ENCODE measurements around the gene MOGAT1. TPM values are rescaled to one million over a fixed set of nuclear protein-coding genes. Genes with fewer than 3 reads are reported as not detected.
"Not testable (repeated sequence)": the region's sequence is repeated elsewhere in the genome, so short reads cannot be mapped to it uniquely, and the experiment has no call there.

Gene MOGAT1
- total RNA-seq, 1 experiment from 2014 or later, result 51.2 TPM

DNA sequence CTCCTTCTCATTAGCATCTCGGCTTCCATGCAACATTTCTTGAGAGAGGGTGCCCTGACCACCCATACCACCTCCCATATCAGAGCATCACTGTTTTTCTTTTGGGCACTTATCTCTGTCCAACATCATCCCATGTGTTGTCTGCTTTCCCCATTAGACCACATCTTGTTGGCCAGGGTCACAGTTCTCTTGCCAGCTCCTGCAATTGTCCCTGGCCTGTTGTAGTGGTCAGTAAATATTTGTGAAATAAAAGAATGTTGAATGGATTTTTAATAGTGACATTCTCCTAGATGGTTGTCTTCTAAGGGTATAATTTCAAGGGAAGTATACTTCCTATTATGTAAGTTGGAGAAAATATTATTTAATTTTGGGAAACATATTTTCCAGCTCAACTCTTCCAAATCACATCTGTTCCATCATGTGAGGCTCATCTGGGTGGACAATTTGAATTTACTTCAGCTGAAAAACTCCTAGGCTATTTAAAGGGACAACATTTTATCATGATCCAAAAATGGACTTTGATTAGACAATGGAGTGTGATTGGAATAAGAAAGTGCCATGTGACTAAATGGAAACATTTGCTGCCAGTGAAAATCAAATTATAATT, 83.0 kb downstream of the MOGAT1 start:
- Mint-ChIP-seq H3K36me3 (ENCODE audit: insufficient read depth, unreplicated experiment) (no peaks in the 10 kb centered on the region), H3K27me3 (ENCODE audit: unreplicated experiment) (no peaks in the 10 kb centered on the region), H3K9me3 (ENCODE audit: low read depth, unreplicated experiment) (no peaks in the 10 kb centered on the region), H3K4me1 (ENCODE audit: low read depth, unreplicated experiment) (peaks cover 14% of the 10 kb centered on the region), H3K27ac (ENCODE audit: unreplicated experiment) (no peak overlapping the region), H3K4me3 (ENCODE audit: low read depth, unreplicated experiment) (no peak overlapping the region)
- TF ChIP-seq, protein P1, sequence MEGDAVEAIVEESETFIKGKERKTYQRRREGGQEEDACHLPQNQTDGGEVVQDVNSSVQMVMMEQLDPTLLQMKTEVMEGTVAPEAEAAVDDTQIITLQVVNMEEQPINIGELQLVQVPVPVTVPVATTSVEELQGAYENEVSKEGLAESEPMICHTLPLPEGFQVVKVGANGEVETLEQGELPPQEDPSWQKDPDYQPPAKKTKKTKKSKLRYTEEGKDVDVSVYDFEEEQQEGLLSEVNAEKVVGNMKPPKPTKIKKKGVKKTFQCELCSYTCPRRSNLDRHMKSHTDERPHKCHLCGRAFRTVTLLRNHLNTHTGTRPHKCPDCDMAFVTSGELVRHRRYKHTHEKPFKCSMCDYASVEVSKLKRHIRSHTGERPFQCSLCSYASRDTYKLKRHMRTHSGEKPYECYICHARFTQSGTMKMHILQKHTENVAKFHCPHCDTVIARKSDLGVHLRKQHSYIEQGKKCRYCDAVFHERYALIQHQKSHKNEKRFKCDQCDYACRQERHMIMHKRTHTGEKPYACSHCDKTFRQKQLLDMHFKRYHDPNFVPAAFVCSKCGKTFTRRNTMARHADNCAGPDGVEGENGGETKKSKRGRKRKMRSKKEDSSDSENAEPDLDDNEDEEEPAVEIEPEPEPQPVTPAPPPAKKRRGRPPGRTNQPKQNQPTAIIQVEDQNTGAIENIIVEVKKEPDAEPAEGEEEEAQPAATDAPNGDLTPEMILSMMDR (IDR thresholded peaks at IDR 0.05; ENCODE audit: unreplicated experiment), result no peak
- BruUV-seq (replicated peaks), result no TSS peak
- DNase-seq, result no peak
- intact Hi-C loops (cut with micrococcal nuclease; ENCODE audit: unreplicated experiment), result no loop called here
- CTCF ChIA-PET, result no interaction called here

GRCh38 chr2:222755593-222755992, 84.1 kb downstream of the MOGAT1 start:
- DNase-seq; intact Hi-C loops (cut with micrococcal nuclease; ENCODE audit: unreplicated experiment); H3K9me3 Mint-ChIP-seq (ENCODE audit: low read depth, unreplicated experiment); H3K4me3 Mint-ChIP-seq (ENCODE audit: low read depth, unreplicated experiment); BruUV-seq (replicated peaks); H3K27ac Mint-ChIP-seq (ENCODE audit: unreplicated experiment); H3K36me3 Mint-ChIP-seq (ENCODE audit: insufficient read depth, unreplicated experiment); H3K27me3 Mint-ChIP-seq (ENCODE audit: unreplicated experiment): not testable (repeated sequence)
- H3K4me1 Mint-ChIP-seq (ENCODE audit: low read depth, unreplicated experiment), result peaks cover 14% of the 10 kb centered on the region
- CTCF ChIA-PET, result interaction anchor here (0.7 kb wide), 1 partner anchor 20 kb away, joined by 3 read pairs; no protein-coding TSS in a partner anchor

GRCh38 chr2:222756362-222756831, 84.9 kb downstream of the MOGAT1 start:
- intact Hi-C loops (cut with micrococcal nuclease; ENCODE audit: unreplicated experiment), result no loop called here
- TF ChIP-seq, protein P1 (IDR thresholded peaks at IDR 0.05; ENCODE audit: unreplicated experiment), result no peak
- no peaks in the 10 kb centered on the region for H3K36me3 Mint-ChIP-seq (ENCODE audit: insufficient read depth, unreplicated experiment)
- no TSS peak for BruUV-seq (replicated peaks)
- H3K27me3 Mint-ChIP-seq (ENCODE audit: unreplicated experiment), result no peaks in the 10 kb centered on the region
- DNase-seq, result no peak
- CTCF ChIA-PET, result no interaction called here
- H3K9me3 Mint-ChIP-seq (ENCODE audit: low read depth, unreplicated experiment), result no peaks in the 10 kb centered on the region
- no peak overlapping the region for H3K4me3 Mint-ChIP-seq (ENCODE audit: low read depth, unreplicated experiment)
- H3K4me1 Mint-ChIP-seq (ENCODE audit: low read depth, unreplicated experiment), result peaks cover 14% of the 10 kb centered on the region
- no peak overlapping the region for H3K27ac Mint-ChIP-seq (ENCODE audit: unreplicated experiment)

GRCh38 chr2:222756951-222757650, 85.6 kb downstream of the MOGAT1 start:
- Mint-ChIP-seq H3K4me1 (ENCODE audit: low read depth, unreplicated experiment) (peaks cover 14% of the 10 kb centered on the region), H3K9me3 (ENCODE audit: low read depth, unreplicated experiment) (no peaks in the 10 kb centered on the region), H3K27me3 (ENCODE audit: unreplicated experiment) (no peaks in the 10 kb centered on the region), H3K27ac (ENCODE audit: unreplicated experiment) (no peak overlapping the region), H3K36me3 (ENCODE audit: insufficient read depth, unreplicated experiment) (no peaks in the 10 kb centered on the region), H3K4me3 (ENCODE audit: low read depth, unreplicated experiment) (no peak overlapping the region)
- BruUV-seq (replicated peaks), result no TSS peak
- CTCF ChIA-PET, result interaction anchor here (0.5 kb wide), 1 partner anchor 1384 kb away, joined by 3 read pairs; no protein-coding TSS in a partner anchor
- TF ChIP-seq, protein P1 (IDR thresholded peaks at IDR 0.05; ENCODE audit: unreplicated experiment), result no peak
- DNase-seq, result no peak
- intact Hi-C loops (cut with micrococcal nuclease; ENCODE audit: unreplicated experiment), result no loop called here

Other genes with a start within 250 kb of the MOGAT1 start
- gene SGPP2, start 247.1 kb upstream of the MOGAT1 start, total RNA-seq (2022), result 48.8 and 56.9 TPM in 2 replicates
- 50.6 and 67.6 TPM in 2 replicates for gene FARSB, start 15.6 kb upstream of the MOGAT1 start, total RNA-seq (2022)
- gene ACSL3, start 189.4 kb downstream of the MOGAT1 start, total RNA-seq (2022), result 167 and 168 TPM in 2 replicates